Liver (tissue), 3 donors: ENCODE measurements around the gene NBEA.

Experiments
- EGR1 ChIP-seq, 2 donors: IDR thresholded peaks; 2 replicates each; pipeline ENCODE4 v1.6.1; 2016 to 2018; ENCODE audit warnings: antibody characterized with exemption in 2 of 2, low read depth in 2 of 2
- HNF4A ChIP-seq, 2 donors: conservative IDR thresholded peaks; 2 replicates each; pipeline ENCODE4 v1.6.1; 2016; ENCODE audit warnings: antibody characterized with exemption in 2 of 2, mild to moderate bottlenecking in 2 of 2
- RAD21 ChIP-seq, 2 donors: IDR thresholded peaks; 2 replicates each; pipeline ENCODE4 v1.6.1; 2016; ENCODE audit warnings: antibody characterized with exemption in 2 of 2, mild to moderate bottlenecking in 2 of 2
- TF ChIP-seq, protein P1 (sequence below): IDR thresholded peaks from 2 replicates; pipeline ENCODE4 v1.6.1; 2016; ENCODE audit warnings: antibody characterized with exemption, mild to moderate bottlenecking
- TF ChIP-seq, protein P2 (sequence below): fragments of 150-350 bp; IDR thresholded peaks from 2 replicates; pipeline ENCODE4 v1.5.1; 2017; ENCODE audit warnings: improper control_type of control experiment, low read depth, low read length; ENCODE audit not compliant: missing input control
- donor health status: healthy.
- donor health status: healthy.

DNA sequence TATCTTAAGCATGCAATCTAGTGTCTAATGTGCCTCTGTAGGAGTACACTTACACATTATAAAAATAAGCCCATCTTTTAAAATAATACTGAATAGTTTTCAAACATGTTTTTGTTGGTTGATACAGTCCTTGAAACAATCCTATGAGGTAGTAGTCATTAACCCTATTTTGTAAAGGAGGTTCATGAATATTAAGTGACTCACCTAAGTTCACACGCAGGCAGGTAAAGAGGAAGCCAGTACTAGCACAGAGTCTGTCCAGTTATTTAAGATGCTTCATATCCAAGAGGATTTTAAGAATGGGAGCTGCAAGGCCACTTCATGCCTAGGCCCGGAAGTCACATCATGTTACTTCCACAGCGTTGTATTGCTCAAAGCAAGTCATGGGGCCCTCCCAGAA is 655.4 kb downstream of the NBEA start:
- no peak for TF ChIP-seq RAD21 (IDR thresholded peaks at IDR 0.05)
- TF ChIP-seq EGR1 (IDR thresholded peaks at IDR 0.05; ENCODE audit: low read depth in 2 of 2): no peak
- TF ChIP-seq, protein P1, sequence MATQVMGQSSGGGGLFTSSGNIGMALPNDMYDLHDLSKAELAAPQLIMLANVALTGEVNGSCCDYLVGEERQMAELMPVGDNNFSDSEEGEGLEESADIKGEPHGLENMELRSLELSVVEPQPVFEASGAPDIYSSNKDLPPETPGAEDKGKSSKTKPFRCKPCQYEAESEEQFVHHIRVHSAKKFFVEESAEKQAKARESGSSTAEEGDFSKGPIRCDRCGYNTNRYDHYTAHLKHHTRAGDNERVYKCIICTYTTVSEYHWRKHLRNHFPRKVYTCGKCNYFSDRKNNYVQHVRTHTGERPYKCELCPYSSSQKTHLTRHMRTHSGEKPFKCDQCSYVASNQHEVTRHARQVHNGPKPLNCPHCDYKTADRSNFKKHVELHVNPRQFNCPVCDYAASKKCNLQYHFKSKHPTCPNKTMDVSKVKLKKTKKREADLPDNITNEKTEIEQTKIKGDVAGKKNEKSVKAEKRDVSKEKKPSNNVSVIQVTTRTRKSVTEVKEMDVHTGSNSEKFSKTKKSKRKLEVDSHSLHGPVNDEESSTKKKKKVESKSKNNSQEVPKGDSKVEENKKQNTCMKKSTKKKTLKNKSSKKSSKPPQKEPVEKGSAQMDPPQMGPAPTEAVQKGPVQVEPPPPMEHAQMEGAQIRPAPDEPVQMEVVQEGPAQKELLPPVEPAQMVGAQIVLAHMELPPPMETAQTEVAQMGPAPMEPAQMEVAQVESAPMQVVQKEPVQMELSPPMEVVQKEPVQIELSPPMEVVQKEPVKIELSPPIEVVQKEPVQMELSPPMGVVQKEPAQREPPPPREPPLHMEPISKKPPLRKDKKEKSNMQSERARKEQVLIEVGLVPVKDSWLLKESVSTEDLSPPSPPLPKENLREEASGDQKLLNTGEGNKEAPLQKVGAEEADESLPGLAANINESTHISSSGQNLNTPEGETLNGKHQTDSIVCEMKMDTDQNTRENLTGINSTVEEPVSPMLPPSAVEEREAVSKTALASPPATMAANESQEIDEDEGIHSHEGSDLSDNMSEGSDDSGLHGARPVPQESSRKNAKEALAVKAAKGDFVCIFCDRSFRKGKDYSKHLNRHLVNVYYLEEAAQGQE: no peak
- TF ChIP-seq, protein P2, sequence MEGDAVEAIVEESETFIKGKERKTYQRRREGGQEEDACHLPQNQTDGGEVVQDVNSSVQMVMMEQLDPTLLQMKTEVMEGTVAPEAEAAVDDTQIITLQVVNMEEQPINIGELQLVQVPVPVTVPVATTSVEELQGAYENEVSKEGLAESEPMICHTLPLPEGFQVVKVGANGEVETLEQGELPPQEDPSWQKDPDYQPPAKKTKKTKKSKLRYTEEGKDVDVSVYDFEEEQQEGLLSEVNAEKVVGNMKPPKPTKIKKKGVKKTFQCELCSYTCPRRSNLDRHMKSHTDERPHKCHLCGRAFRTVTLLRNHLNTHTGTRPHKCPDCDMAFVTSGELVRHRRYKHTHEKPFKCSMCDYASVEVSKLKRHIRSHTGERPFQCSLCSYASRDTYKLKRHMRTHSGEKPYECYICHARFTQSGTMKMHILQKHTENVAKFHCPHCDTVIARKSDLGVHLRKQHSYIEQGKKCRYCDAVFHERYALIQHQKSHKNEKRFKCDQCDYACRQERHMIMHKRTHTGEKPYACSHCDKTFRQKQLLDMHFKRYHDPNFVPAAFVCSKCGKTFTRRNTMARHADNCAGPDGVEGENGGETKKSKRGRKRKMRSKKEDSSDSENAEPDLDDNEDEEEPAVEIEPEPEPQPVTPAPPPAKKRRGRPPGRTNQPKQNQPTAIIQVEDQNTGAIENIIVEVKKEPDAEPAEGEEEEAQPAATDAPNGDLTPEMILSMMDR: no peak
- TF ChIP-seq HNF4A (conservative IDR thresholded peaks at IDR 0.05): no peak
